K562 (cell line): Measurements from ENCODE around the gene SUOX. TPM values are rescaled to one million over a fixed set of nuclear protein-coding genes. Genes with fewer than 3 reads are reported as not detected.

ENCODE experiments used
- CHD1 ChIP-seq: fragments of 200-600 bp; sonication (generic); IDR thresholded peaks from one replicate; pipeline ENCODE4 v1.6.1; 2012; ENCODE audit warnings: mild to moderate bottlenecking, moderate library complexity, low read length, inconsistent platforms
- CUX1 ChIP-seq: fragments of 200-800 bp; sonication (Bioruptor generic); IDR thresholded peaks from 2 replicates; pipeline ENCODE4 v1.6.1; 2016; ENCODE audit warnings: missing genetic modification characterization, missing compliant biosample characterization
- DDX20 ChIP-seq: fragments of 450-650 bp; IDR thresholded peaks from 2 replicates; pipeline ENCODE4 v1.6.1; 2016; ENCODE audit warnings: missing genetic modification characterization, low read depth, mild to moderate bottlenecking, missing compliant biosample characterization, moderate library complexity
- E2F1 ChIP-seq: sonication (generic); formaldehyde crosslinking; IDR thresholded peaks from 2 replicates; pipeline ENCODE4 v1.8.1; 2023; ENCODE audit warnings: mild to moderate bottlenecking, missing genetic modification reagents, moderate library complexity
- KDM1A ChIP-seq, 2 experiments: fragments of 450-650 bp; IDR thresholded peaks; 2 replicates each; pipeline ENCODE4 v1.6.1; 2016; ENCODE audit warnings: mild to moderate bottlenecking in 2 of 2
- NFYB ChIP-seq: IDR thresholded peaks from 2 replicates; pipeline ENCODE4 v1.6.1; 2011; ENCODE audit warnings: mild to moderate bottlenecking, moderate library complexity; ENCODE audit not compliant: insufficient read length; ENCODE audit errors: extremely low read depth
- RHOXF2B ChIP-seq: fragments of 250-450 bp; sonication (Bioruptor Pico); conservative IDR thresholded peaks from 2 replicates; pipeline ENCODE4 v1.5.1; 2021
- SOX6 ChIP-seq: fragments of 450-650 bp; IDR thresholded peaks from 2 replicates; pipeline ENCODE4 v1.6.1; 2014; ENCODE audit warnings: mild to moderate bottlenecking
- THRA ChIP-seq: fragments of 450-650 bp; IDR thresholded peaks from 2 replicates; pipeline ENCODE4 v1.6.1; 2017; ENCODE audit warnings: mild to moderate bottlenecking, moderate library complexity
- ZBTB5 ChIP-seq: fragments of 450-650 bp; IDR thresholded peaks from 2 replicates; pipeline ENCODE4 v1.6.1; 2017; ENCODE audit warnings: antibody characterized with exemption
- ZNF280A ChIP-seq: fragments of 450-650 bp; IDR thresholded peaks from 2 replicates; pipeline ENCODE4 v1.6.1; 2018; ENCODE audit warnings: mild to moderate bottlenecking, low read depth; ENCODE audit not compliant: partially characterized antibody
- ZNF699 ChIP-seq: fragments of 250-450 bp; sonication (Bioruptor Pico); IDR thresholded peaks from 2 replicates; pipeline ENCODE4 v1.8.0; 2021; ENCODE audit warnings: mild to moderate bottlenecking, moderate library complexity; ENCODE audit not compliant: insufficient replicate concordance
- polyA plus RNA-seq, 8 experiments: library from polyadenylated mRNA; depleted of rRNA in 4 of 8; stranded (reverse) in 5 of 8; unstranded in 3 of 8; fragments of >200 nt; fragmentation: Nextera tagmentation in 2 of 8; fragmentation: Illumina TruSeq in 1 of 8; extraction: Ambion mirVana in 2 of 8; extraction: Trizol in 1 of 8; gene quantifications; 2 replicates each; pipeline versions ENCODE4 v1.2.1 to v1.2.3, GENCODE V29; 2011 to 2014; ENCODE audit warnings: inconsistent platforms in 1 of 8, missing spikeins in 1 of 8
- total RNA-seq, 7 experiments: library from RNA; depleted of rRNA in 6 of 7; stranded (reverse); fragments of >200 nt in 6 of 7; fragmentation: Illumina TruSeq in 2 of 7; extraction: Trizol in 2 of 7; gene quantifications; 2 replicates each; pipeline versions ENCODE4 v1.2.1 to v1.2.3, GENCODE V29; 2011 to 2021; ENCODE audit warnings: low replicate concordance in 1 of 7
- TF ChIP-seq, protein P1 (sequence below), 2 experiments: fragments of 450-650 bp; conservative IDR thresholded peaks; 2 replicates each; pipeline ENCODE4 v1.6.1; 2017; ENCODE audit warnings: mild to moderate bottlenecking in 2 of 2, moderate library complexity in 2 of 2

The SUOX gene
- total and polyA plus RNA-seq, 9 of the 15 experiments (the other 6 are each of a cell fraction or from before 2014, with no cell fraction given), result 9.2 to 39.7 (median 25.4) TPM

DNA sequence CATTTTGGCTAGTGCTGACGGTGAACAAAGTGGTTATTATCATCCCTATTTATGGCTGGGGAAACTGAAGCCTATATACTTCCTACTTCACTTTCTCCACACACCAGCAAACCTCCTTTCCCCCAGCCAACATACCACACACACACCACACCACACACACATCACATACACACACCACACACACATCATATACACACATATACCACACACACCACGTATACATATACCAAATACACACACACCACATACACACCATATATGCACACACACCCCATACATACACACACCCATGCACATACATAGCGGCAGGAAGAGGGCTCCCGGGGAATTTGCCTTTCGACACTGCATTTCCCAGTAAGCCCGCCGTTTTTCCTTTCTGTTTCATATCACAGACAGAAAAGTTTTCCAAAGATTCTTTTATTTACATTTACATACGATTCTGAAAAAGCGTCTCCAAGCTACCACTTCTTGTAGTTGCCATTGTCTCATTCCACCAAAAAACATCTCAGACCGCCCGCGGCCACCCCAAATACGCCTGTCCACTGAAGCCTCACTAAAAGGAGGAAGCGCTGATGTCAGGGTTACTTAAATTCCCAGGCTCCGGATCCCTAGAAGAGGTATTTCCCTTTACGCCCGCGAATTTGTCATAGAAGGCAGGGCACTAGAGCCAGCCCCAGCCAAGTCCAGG, 24.0 kb upstream of the SUOX start (continued):
- peak in 1 of 2 experiments; percentile 99; a peak in 2 of 4 replicates for TF ChIP-seq KDM1A (IDR thresholded peaks at IDR 0.05)
- peak; percentile 27; the same call in 1 of the 2 replicates for TF ChIP-seq SOX6
- TF ChIP-seq ZNF280A, result no peak
- TF ChIP-seq, protein P1, sequence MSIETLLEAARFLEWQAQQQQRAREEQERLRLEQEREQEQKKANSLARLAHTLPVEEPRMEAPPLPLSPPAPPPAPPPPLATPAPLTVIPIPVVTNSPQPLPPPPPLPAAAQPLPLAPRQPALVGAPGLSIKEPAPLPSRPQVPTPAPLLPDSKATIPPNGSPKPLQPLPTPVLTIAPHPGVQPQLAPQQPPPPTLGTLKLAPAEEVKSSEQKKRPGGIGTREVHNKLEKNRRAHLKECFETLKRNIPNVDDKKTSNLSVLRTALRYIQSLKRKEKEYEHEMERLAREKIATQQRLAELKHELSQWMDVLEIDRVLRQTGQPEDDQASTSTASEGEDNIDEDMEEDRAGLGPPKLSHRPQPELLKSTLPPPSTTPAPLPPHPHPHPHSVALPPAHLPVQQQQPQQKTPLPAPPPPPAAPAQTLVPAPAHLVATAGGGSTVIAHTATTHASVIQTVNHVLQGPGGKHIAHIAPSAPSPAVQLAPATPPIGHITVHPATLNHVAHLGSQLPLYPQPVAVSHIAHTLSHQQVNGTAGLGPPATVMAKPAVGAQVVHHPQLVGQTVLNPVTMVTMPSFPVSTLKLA (conservative IDR thresholded peaks at IDR 0.05), result peak in 1 of 2 experiments; percentile 35; a peak in 1 of 4 replicates
- TF ChIP-seq THRA, result no peak
- TF ChIP-seq ZNF699 (CRISPR knock-in tag), result no peak
- no peak for TF ChIP-seq CUX1
- no peak for TF ChIP-seq NFYB
- TF ChIP-seq ZBTB5, result no peak
- no peak for TF ChIP-seq DDX20 (tag)
- TF ChIP-seq E2F1 (CRISPR knock-in tag), result no peak
- no peak for TF ChIP-seq CHD1
- no peak for TF ChIP-seq RHOXF2B (CRISPR knock-in tag)
